Loucy (cell line): Measurements from ENCODE around the gene KRTAP10-9.
"Not testable (repeated sequence)": the region's sequence is repeated elsewhere in the genome, so short reads cannot be mapped to it uniquely, and the experiment has no call there.

Source experiments
- H2AFZ ChIP-seq: fragments of 200-600 bp; sonication (generic); 2 replicates; pipeline ENCODE4 v1.6.0; 2016; ENCODE audit warnings: antibody characterized with exemption, mild to moderate bottlenecking, low read length, moderate library complexity
- H3F3A ChIP-seq: fragments of 200-600 bp; 2 replicates; pipeline ENCODE4 v1.6.0; 2016; ENCODE audit warnings: antibody characterized with exemption, low read depth, mild to moderate bottlenecking
- H3K27me3 ChIP-seq: fragments of 200-600 bp; sonication (generic); 2 replicates; pipeline ENCODE4 v1.6.1; 2014; ENCODE audit warnings: low read length, mild to moderate bottlenecking; ENCODE audit not compliant: insufficient read depth, poor library complexity, severe bottlenecking
- H3K36me3 ChIP-seq: fragments of 200-600 bp; sonication (generic); 2 replicates; pipeline ENCODE4 v1.6.1; 2016; ENCODE audit warnings: low read length; ENCODE audit not compliant: insufficient read depth
- H3K4me1 ChIP-seq: fragments of 200-600 bp; sonication (generic); 2 replicates; pipeline ENCODE4 v1.5.1; 2014; ENCODE audit warnings: low read length, mild to moderate bottlenecking; ENCODE audit not compliant: insufficient read depth, poor library complexity, severe bottlenecking
- H3K4me2 ChIP-seq: fragments of 200-600 bp; sonication (generic); 2 replicates; pipeline ENCODE4 v1.6.0; 2014; ENCODE audit warnings: antibody characterized with exemption, low read length, low read depth, mild to moderate bottlenecking; ENCODE audit not compliant: poor library complexity, severe bottlenecking
- H3K4me3 ChIP-seq: fragments of 200-600 bp; sonication (generic); 2 replicates; pipeline ENCODE4 v1.5.1; 2014; ENCODE audit warnings: low read length, mild to moderate bottlenecking, mixed read lengths; ENCODE audit not compliant: poor library complexity, severe bottlenecking
- H3K79me2 ChIP-seq: fragments of 200-600 bp; sonication (generic); 2 replicates; pipeline ENCODE4 v1.6.1; 2014; ENCODE audit warnings: low read length; ENCODE audit not compliant: insufficient read depth
- H3K9ac ChIP-seq: fragments of 200-600 bp; sonication (generic); 2 replicates; pipeline ENCODE4 v1.6.0; 2014; ENCODE audit warnings: mild to moderate bottlenecking, low read depth, low read length, moderate library complexity; ENCODE audit not compliant: poor library complexity, severe bottlenecking
- H3K9me2 ChIP-seq: fragments of 200-600 bp; sonication (generic); replicated peaks from 2 replicates; pipeline ENCODE4 v1.6.1; 2016; ENCODE audit warnings: low read depth, low read length, mixed read lengths
- H3K9me3 ChIP-seq: fragments of 200-600 bp; sonication (generic); 2 replicates; pipeline ENCODE4 v1.6.1; 2014; ENCODE audit warnings: mild to moderate bottlenecking, antibody characterized with exemption, low read length, low read depth; ENCODE audit not compliant: insufficient read depth
- H4K20me1 ChIP-seq: fragments of 200-600 bp; sonication (generic); 2 replicates; pipeline ENCODE4 v1.6.0; 2014; ENCODE audit warnings: antibody characterized with exemption, low read length, mild to moderate bottlenecking; ENCODE audit not compliant: insufficient read depth, poor library complexity, severe bottlenecking
- EZH2phosphoT487 ChIP-seq: fragments of 200-600 bp; IDR thresholded peaks from 2 replicates; pipeline ENCODE4 v1.6.1; 2018; ENCODE audit warnings: antibody characterized with exemption, mild to moderate bottlenecking, moderate library complexity, borderline replicate concordance
- TF ChIP-seq, protein P1 (sequence below): fragments of 200-600 bp; sonication (generic); conservative IDR thresholded peaks from 2 replicates; pipeline ENCODE4 v1.5.1; 2014; ENCODE audit warnings: mild to moderate bottlenecking, antibody characterized with exemption, low read length

Gene KRTAP10-9

DNA sequence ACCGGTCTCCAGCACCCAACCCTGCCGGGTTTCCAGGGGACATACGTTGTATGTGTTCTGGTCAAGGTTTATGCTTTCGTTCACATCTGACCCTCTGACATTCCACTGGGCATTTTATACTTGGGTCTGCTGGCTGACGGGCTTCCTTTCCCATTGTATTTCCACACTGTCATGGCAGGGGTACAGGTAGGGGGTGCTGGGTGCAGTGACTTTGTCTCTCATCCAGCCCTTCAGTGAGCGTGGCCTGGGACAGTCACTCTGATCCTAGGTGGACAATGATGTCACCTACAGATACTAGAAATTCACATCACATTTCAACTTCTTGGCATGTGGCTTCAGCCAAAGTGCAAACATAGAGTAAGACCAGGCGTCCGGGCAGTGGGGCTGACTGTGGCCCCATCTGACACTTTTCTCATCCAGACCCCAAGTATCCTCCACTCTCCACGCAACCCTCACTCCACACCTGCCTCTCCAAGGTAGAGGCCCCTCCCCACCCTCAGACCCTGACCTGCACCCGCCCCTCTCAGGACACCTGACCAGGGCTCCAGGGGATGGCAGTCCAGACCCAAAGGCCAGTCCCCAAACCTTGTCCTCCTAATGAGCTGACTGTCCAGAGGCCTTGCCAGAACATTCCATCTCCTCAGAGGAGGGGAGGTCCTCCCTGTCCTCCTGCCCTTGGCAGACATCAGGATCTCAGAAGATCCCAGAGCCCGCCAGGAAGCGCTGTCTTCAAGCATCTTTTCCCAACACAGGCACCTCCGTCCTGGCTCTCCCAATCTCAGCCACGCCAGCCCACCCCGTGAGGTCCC, 9.5 kb downstream of the KRTAP10-9 start:
- TF ChIP-seq, protein P1, sequence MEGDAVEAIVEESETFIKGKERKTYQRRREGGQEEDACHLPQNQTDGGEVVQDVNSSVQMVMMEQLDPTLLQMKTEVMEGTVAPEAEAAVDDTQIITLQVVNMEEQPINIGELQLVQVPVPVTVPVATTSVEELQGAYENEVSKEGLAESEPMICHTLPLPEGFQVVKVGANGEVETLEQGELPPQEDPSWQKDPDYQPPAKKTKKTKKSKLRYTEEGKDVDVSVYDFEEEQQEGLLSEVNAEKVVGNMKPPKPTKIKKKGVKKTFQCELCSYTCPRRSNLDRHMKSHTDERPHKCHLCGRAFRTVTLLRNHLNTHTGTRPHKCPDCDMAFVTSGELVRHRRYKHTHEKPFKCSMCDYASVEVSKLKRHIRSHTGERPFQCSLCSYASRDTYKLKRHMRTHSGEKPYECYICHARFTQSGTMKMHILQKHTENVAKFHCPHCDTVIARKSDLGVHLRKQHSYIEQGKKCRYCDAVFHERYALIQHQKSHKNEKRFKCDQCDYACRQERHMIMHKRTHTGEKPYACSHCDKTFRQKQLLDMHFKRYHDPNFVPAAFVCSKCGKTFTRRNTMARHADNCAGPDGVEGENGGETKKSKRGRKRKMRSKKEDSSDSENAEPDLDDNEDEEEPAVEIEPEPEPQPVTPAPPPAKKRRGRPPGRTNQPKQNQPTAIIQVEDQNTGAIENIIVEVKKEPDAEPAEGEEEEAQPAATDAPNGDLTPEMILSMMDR, result no peak
- no peak for TF ChIP-seq EZH2phosphoT487
- Histone ChIP-seq H3K4me3 (no peak overlapping the region), H3F3A (no peaks in the 10 kb centered on the region), H3K27me3 (no peaks in the 10 kb centered on the region), H3K36me3 (no peaks in the 10 kb centered on the region), H3K4me1 (no peaks in the 10 kb centered on the region), H3K9ac (no peak overlapping the region), H4K20me1 (no peaks in the 10 kb centered on the region), H3K9me2 (no peaks in the 10 kb centered on the region), H3K9me3 (peaks cover 7% of the 10 kb centered on the region; the same call in 1 of the 2 replicates), H3K4me2 (no peak overlapping the region), H3K79me2 (no peaks in the 10 kb centered on the region), H2AFZ (no peak overlapping the region)

DNA sequence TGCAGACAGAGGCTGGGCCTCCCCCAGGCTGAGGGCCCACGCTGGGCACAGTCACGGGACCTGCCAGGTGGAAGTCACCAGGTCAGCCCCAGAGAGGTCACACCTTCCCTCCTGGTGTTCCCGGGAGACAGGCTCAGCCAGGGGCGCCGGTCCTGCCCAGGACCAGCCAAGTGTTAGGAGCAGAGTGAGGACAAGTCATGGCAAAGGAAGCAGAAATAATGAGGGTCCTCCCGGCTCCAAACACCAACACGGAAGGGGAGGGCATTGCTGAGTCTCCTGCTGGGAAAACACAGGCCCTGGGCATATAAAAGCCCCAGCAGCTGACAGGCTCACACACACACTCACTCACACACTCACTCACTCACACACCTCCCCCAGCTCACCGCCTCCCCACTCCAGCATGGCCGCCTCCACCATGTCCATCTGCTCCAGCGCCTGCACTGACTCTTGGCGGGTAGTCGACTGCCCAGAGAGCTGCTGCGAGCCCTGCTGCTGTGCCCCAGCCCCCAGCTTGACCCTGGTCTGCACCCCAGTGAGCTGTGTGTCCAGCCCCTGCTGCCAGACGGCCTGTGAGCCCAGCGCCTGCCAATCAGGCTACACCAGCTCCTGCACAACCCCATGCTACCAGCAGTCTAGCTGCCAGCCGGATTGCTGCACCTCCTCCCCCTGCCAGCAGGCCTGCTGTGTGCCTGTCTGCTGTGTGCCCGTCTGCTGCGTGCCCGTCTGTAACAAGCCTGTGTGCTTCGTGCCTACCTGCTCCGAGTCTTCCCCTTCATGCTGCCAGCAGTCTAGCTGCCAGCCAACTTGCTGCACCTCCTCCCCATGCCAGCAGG, 10.3 kb downstream of the KRTAP10-9 start, which contains the start of gene KRTAP10-10:
KRTAP10-10 (plus strand) TSS at position 339 of the 833 bp plus-strand sequence; CDS start at position 401, 62 bp downstream.
- no peaks in the 10 kb centered on the region for H4K20me1 ChIP-seq
- no peak within 1 kb of the TSS for H3K4me3 ChIP-seq
- no peaks in the 10 kb centered on the region for H3K27me3 ChIP-seq
- H3F3A ChIP-seq, result no peaks in the 10 kb centered on the region
- no peak within 1 kb of the TSS for H2AFZ ChIP-seq
- no peaks in the 10 kb centered on the region for H3K79me2 ChIP-seq
- peaks cover 6% of the 10 kb centered on the region; the same call in 1 of the 2 replicates for H3K9me3 ChIP-seq
- H3K9me2 ChIP-seq, result no peaks in the 10 kb centered on the region
- no peak within 1 kb of the TSS for H3K9ac ChIP-seq
- H3K4me2 ChIP-seq, result no peak within 1 kb of the TSS
- H3K36me3 ChIP-seq, result no peaks in the 10 kb centered on the region
- no peak for TF ChIP-seq EZH2phosphoT487
- TF ChIP-seq, protein P1, result no peak
- no peaks in the 10 kb centered on the region for H3K4me1 ChIP-seq

DNA sequence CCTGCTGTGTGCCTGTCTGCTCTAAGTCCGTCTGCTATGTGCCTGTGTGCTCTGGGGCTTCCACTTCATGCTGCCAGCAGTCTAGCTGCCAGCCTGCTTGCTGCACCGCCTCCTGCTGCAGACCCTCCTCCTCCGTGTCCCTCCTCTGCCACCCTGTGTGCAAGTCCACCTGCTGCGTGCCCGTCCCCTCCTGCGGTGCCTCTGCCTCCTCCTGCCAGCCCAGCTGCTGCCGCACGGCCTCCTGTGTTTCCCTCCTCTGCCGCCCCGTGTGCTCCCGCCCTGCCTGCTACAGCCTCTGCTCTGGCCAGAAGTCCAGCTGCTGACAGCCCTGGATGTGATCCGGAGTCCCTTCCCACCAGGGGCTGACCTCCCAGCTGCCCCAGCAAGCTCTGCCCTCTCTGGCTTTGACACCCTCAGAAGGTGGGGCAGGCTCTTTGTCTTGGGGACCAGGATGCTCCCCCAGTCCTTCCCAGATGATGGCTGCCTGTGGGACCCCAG, 11.0 kb downstream of the KRTAP10-9 start:
- H3K9ac ChIP-seq, H3K9me2 ChIP-seq, H3K4me2 ChIP-seq, H3F3A ChIP-seq, H3K27me3 ChIP-seq, H3K4me1 ChIP-seq, H2AFZ ChIP-seq, H3K9me3 ChIP-seq, H3K4me3 ChIP-seq, H3K36me3 ChIP-seq, H4K20me1 ChIP-seq, H3K79me2 ChIP-seq: not testable (repeated sequence)

DNA sequence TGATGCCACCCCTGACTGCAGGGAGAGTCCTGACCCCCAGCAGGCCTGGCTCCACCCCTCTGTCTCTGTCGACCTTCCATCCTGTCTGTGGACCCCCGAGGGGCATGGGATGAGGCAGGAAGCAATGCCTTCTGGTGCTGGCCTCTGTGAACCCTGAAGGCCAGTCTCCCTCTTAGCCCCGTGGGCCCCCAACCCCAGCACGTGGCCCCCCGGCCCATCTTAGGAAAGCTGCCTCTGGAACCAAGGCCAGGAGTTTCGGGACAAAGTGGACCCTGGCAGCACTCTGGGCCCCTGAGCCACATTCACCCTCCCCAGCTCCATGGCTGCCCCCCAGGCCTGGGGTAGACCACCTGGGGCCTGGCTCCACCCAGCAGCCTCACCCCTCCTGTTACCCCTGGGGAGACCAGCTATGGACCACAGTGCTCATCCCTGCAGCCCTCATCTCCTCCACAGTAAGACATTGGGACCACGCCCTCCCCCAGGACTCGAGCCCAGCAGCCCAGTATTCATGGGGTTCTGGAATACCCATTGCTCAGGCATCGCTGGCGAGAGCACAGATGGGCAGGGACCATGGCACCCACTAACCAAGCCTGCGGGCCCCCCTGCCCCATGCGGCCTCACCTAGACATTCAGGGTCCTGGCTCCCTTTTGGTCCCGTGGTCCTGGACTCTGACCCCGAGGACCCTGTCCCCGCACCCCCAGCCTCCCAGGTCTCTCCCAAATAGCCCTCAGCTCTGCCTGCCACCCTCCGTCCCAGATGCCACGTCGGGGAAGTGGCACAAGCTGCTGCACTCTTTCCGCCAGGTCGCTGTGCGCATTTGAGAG, 11.8 kb downstream of the KRTAP10-9 start:
- not testable (repeated sequence) for H3F3A ChIP-seq, H3K9me3 ChIP-seq, H3K4me1 ChIP-seq, H3K36me3 ChIP-seq, H3K4me2 ChIP-seq, H3K4me3 ChIP-seq, H4K20me1 ChIP-seq, H2AFZ ChIP-seq, H3K9me2 ChIP-seq, H3K9ac ChIP-seq, H3K27me3 ChIP-seq, H3K79me2 ChIP-seq
